Erythroblast (primary cell): Measurements from ENCODE around the gene SIPA1L3.

Experiments used
- GATA1 ChIP-seq: IDR thresholded peaks from 2 replicates; pipeline ENCODE4 v1.6.1; 2011; ENCODE audit warnings: low read depth, mild to moderate bottlenecking, control low read depth, low read length, moderate library complexity
- POLR2A ChIP-seq: IDR thresholded peaks from 2 replicates; pipeline ENCODE4 v1.6.1; 2011; ENCODE audit warnings: mild to moderate bottlenecking, low read length

DNA sequence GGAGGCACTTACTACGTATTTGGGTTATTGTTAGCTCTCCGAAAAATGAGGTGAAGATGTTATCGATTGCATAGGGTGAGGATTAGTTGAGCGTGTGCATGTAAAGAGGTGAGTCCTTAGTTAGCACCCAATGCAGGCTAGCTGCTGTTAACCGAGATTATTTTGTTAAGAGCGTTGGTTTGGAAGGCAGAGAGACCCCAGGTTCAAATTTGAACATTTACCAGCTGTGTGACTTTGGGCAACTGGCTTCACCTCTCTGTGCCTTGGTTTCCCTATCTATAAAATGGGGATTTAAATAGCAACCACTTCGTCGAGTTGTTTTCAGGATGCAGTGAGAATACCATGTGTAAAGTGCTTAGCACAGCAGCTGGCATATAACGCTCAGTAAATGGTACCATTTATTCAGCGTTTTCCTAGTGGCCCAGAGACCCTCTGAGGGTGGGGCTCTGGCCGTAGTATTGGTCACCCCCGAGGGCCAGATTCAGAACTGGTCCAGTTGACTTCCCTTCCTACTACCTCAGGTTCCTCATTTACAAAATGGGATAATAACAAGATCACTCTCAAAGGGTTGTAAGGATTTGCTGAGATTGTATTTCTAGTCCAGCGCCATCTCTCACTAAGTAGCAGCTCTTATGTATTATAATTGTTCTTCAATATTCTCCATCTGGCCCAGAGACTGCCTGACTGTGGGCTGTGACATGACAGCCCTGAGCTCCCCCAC lies 887 bp downstream of the SIPA1L3 start:
- TF ChIP-seq POLR2A = no peak
- TF ChIP-seq GATA1 = no peak
